NB4 (cell line): ENCODE measurements around the gene STOX2.

Source experiments
- DNase-seq: peaks from one replicate; pipeline ENCODE4 v3.0.0; 2010; ENCODE audit warnings: low read depth
- H3K4me3 ChIP-seq: one replicate; pipeline ENCODE4 v1.5.1; 2011; ENCODE audit warnings: mild to moderate bottlenecking, low read depth, low read length, moderate library complexity
- CTCF ChIP-seq: IDR thresholded peaks from one replicate; pipeline ENCODE4 v1.5.1; 2012; ENCODE audit warnings: low read depth, low read length
- MYC ChIP-seq: IDR thresholded peaks from 2 replicates; pipeline ENCODE4 v1.6.1; 2011; ENCODE audit warnings: low read depth, low read length
- POLR2A ChIP-seq: IDR thresholded peaks from 2 replicates; pipeline ENCODE4 v1.6.1; 2011; ENCODE audit warnings: mild to moderate bottlenecking; ENCODE audit not compliant: insufficient read length; ENCODE audit errors: extremely low read depth
- TF ChIP-seq, protein P1 (sequence below): IDR thresholded peaks from 2 replicates; pipeline ENCODE4 v1.6.1; 2011; ENCODE audit warnings: low read depth, low read length

The STOX2 gene

DNA sequence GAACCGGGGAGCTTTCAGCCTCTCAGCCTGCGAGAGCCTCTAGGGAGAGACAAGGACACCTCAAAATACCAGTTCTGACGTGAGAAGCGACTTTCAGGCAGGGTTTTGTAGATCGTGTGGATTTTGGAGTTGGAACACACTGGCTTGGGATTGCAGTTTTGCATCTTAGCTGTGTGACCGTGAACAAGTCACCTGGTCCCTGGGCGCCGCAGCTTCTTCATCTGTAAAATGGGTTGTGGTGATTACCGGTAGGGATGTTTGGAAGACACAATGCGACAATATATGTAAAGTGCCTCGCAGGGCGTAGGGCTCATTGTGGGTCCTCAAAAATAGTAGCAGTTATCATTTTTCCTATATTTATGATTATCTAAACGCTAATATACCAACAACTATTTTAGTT lies 43.7 kb upstream of the STOX2 start:
- no peak for DNase-seq
- TF ChIP-seq POLR2A, result no peak
- TF ChIP-seq, protein P1, sequence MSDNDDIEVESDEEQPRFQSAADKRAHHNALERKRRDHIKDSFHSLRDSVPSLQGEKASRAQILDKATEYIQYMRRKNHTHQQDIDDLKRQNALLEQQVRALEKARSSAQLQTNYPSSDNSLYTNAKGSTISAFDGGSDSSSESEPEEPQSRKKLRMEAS, result no peak
- TF ChIP-seq CTCF, result no peak
- TF ChIP-seq MYC, result no peak
- no peak overlapping the region for H3K4me3 ChIP-seq

- no peak for DNase-seq
- no peak overlapping the region for H3K4me3 ChIP-seq
- TF ChIP-seq, protein P1, result no peak
- TF ChIP-seq MYC (no peak), CTCF (no peak), POLR2A (no peak)
Measured at GRCh38 chr4:183863155-183863825, 41.8 kb upstream of the STOX2 start.

- DNase-seq, result no peak
- TF ChIP-seq POLR2A (no peak), MYC (no peak), CTCF (no peak)
- TF ChIP-seq, protein P1, result no peak
- H3K4me3 ChIP-seq, result no peak overlapping the region
Measured at GRCh38 chr4:183867247-183867646, 37.9 kb upstream of the STOX2 start.

DNA sequence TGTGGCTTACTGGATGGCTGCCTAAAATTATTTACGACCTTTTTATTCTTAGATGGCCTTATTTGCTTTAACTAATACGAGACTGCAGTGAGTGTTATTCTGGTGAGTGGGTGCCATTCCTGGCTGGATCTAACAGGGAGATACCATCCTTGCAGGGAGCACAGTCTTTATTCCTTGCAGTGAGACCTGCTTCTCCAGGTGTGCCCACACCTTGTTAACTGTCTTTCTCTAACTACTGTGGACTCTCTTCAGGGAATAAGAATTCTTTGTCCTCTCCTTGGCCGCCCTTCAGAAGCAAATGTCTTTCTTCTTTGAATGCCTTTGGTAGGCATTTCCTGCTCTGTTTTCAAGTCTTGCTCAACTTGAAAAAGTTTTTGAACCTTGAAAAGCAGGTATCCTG lies 34.1 kb upstream of the STOX2 start:
- TF ChIP-seq MYC (no peak), CTCF (no peak), POLR2A (no peak)
- TF ChIP-seq, protein P1, result no peak
- DNase-seq, result no peak

GRCh38 chr4:183871581-183871980 lies 33.5 kb upstream of the STOX2 start:
- TF ChIP-seq MYC (no peak), CTCF (no peak), POLR2A (no peak)
- TF ChIP-seq, protein P1, result no peak
- no peak overlapping the region for H3K4me3 ChIP-seq
- DNase-seq, result no peak

More for the DNA sequence above, 34.1 kb upstream of the STOX2 start:
- no peak overlapping the region for H3K4me3 ChIP-seq

- DNase-seq, result no peak
- no peak overlapping the region for H3K4me3 ChIP-seq
- TF ChIP-seq POLR2A (no peak), MYC (no peak), CTCF (no peak)
- TF ChIP-seq, protein P1, result no peak
Measured at GRCh38 chr4:183872531-183872930, 32.6 kb upstream of the STOX2 start.
